ENCODE data around the gene ADRA1B.
"Not testable (repeated sequence)": the region's sequence is repeated elsewhere in the genome, so short reads cannot be mapped to it uniquely, and the experiment has no call there.

Gene ADRA1B

DNA sequence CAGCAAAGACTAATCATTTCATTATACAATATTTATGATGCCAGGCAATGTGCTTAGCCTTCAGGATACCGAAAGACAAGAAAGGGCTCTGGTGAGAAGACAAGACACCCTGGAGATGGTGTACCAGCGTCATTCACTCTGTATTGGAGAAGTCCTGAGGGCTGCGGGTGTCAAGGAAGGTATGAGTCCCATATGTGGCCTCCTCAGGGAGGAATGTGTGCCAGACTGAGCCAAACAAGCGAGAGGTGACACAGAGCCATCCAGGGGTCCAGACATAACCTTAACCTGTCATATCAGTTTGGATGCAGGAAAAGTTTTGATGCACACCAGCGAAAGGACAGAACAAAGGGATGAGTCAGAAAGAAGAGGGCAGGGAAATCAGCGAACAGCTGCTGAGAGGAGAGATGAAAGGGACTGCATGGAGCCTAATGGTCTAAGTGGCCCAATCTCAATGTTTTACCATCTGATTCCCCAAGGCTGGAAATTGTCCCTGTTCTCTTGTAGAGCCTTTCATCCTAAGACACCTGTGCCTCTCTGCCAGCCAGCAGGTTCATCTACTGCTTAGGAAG lies 38.9 kb downstream of the ADRA1B start:
- no peak for TF ChIP-seq GATA1 (IDR thresholded peaks at IDR 0.05; ENCODE audit: low read depth, low read length)
- no peak for TF ChIP-seq POLR2A (IDR thresholded peaks at IDR 0.05; ENCODE audit: low read length)
- no peak for DNase-seq

DNA sequence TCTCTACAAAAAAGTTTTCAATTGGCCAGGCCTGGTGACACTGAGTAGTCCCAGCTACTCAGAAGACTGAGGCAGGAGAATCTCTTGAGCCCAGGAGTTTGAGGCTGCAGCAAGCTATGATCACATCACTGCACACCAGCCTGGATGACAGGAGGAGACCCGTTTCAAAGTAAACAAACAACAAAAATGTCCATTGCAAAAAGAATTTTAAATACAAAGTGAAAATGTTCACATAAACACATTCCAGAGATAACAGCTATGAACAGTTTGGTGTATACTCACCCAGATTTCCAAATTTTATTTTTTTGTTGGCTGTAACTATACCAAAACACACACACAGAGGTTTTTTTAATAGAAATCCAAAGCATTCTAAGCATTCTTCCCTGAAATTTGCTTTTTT lies 39.8 kb downstream of the ADRA1B start:
- TF ChIP-seq POLR2A (IDR thresholded peaks at IDR 0.05; ENCODE audit: low read length) (no peak), GATA1 (IDR thresholded peaks at IDR 0.05; ENCODE audit: low read depth, low read length) (no peak)
- DNase-seq, result no peak

DNA sequence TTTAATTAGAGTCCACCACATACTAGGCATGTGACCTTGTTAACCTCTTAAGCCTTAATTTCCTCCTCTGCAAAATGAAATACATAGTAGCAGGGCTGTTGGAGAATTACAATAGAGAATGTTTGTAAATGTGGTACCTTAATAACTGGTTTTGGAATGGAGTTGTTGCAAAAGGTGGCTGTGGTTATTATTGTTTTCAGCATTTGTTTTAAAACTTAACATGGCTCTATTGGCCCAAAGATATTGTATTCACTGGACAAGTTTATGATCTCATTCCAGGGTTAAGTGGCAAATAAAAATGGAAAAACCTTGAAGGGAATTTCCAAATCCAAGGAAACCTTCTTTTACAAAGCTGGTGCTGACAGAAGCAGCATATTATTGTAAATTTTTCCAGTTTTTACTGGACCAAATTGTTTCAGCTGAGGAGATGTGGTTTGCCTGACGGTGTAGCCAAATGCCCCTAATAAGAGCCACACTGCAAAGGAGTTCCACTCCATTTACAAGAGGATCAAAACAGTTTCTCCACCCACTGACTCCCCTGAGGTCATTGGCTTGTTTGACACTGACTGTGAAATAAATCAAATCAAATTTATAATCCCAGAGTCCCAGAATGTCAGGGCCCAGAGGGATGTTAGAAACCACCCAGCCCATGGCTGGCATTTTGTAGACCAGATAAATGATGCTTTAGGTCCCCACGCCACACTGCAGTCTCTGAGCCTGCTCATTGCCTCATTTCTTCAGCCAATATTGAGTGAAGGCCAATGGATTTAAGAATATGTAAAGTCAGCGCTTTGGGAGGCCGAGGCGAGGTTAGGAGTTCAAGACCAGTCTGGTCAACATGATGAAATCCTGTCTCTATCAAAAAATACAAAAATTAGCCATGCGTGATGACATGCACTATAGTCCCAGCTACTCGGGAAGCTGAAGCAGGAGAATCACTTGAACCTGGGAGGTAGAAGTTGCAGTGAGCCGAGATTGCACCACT lies 45.2 kb downstream of the ADRA1B start:
- no peak for DNase-seq
- TF ChIP-seq GATA1 (IDR thresholded peaks at IDR 0.05; ENCODE audit: low read depth, low read length), result no peak
- no peak for TF ChIP-seq POLR2A (IDR thresholded peaks at IDR 0.05; ENCODE audit: low read length)

DNA sequence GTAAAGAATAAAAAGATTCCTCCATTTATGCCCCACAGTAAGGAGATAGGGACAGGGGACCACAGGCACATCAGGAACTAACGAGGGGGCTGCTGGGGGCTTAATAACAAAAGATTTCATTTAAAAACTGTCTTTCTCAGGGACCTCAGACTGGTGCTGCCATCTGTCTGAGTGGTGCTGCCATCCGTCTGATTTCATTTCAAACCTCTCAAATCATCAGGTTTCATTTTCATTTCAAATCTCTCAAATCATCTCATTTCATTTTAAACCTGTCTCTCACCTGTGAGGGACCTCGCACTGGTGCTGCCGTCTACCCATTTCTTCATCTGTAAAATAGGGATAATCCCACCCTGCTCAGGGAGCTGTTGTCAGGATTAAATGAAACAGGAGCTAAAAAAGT lies 45.9 kb downstream of the ADRA1B start:
- TF ChIP-seq GATA1 (IDR thresholded peaks at IDR 0.05; ENCODE audit: low read depth, low read length), result no peak
- no peak for TF ChIP-seq POLR2A (IDR thresholded peaks at IDR 0.05; ENCODE audit: low read length)
- DNase-seq, result no peak

DNA sequence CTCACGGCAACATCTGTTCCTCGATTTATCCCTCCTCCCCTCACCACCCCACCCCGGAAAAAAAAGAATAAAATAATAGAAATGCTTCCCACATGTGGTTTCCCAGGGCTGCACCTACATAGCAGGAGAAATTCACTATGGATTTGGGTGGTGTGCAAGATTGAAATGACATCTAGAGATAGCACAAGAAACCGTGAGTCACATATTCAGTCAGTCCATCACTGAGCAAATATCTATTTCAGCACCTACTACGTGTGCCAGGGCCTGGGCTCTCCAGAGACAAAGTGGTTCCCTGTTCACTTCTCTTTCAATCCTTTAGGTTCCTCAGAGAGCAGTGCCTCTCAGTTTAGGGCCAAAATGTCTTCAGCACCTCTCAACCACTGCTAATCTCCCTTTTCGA lies 47.7 kb downstream of the ADRA1B start:
- TF ChIP-seq POLR2A (IDR thresholded peaks at IDR 0.05; ENCODE audit: low read length) (no peak), GATA1 (IDR thresholded peaks at IDR 0.05; ENCODE audit: low read depth, low read length) (no peak)
- no peak for DNase-seq

DNA sequence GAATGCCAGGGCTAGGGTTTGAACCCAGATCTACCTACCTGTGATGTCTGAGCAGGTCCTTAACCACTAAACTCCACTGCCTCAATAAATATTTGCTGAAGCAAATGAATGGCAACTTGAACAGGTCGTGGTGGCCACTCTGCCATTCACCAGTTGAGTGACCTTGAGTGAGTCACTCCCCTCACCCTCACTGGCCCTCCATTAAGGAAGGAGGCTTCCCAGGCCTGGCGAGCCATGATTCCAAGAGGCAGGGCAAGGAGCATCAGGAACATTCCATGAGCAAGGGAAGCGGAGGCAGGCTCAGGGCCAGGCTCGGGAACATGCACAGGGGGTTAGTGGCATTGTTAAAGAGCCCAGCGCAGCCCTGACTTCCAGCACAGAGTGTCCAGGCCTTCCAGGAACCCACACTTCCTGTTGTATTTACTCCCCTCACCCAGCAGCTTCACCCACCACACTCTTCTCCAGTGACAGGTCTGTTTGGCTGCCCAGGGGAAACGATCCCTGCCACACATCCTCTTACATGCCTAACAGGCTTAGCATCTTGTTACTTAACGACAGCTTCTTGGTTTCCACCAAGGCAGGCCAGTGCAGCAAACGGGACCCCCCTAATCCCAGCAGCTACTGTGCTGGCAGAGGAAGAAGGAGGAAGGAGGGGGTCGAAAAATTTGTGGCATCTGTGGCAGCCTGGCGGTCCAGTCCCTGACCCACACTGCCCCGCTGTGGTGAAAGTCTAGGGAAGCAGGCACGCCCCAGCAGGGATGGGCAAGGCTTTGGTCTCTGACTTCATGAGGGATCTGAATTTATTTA lies 49.0 kb downstream of the ADRA1B start:
- no peak for TF ChIP-seq POLR2A (IDR thresholded peaks at IDR 0.05; ENCODE audit: low read length)
- no peak for TF ChIP-seq GATA1 (IDR thresholded peaks at IDR 0.05; ENCODE audit: low read depth, low read length)
- DNase-seq, result peak; percentile 24 to 40

DNA sequence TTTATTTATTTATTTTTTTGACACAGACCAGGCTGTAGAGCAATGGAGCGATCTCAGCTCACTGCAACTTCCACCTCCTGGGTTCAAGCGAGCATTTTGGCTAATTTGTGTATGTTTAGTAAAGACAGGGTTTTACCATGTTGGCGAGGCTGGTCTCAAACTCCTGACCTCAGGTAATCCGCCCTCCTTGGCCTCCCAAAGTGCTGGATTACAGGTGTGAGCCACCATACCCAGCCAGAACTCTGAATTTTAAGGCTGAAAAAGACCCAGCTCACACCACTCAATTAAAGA lies 49.5 kb downstream of the ADRA1B start:
- DNase-seq, result not testable (repeated sequence)

DNA sequence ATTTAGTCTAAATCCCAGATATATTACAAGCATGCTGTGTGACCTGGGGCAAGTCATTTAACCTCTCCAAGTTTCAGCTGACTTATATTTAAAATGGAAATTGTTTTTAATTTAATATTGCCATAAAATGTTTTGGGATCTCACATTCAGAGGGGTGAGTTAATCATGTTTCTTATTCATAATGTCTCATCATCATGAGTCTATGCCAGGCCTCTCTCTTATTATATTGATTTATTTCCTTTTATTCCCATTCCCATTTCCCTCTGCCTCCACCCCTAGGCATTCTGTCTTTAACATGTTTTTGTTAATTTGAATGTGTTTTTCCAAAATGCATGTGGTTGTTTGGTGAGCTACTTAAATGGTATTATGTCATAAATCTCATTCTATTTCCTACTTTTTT lies 53.7 kb downstream of the ADRA1B start:
- no peak for DNase-seq
- no peak for TF ChIP-seq GATA1 (IDR thresholded peaks at IDR 0.05; ENCODE audit: low read depth, low read length)
- no peak for TF ChIP-seq POLR2A (IDR thresholded peaks at IDR 0.05; ENCODE audit: low read length)

DNA sequence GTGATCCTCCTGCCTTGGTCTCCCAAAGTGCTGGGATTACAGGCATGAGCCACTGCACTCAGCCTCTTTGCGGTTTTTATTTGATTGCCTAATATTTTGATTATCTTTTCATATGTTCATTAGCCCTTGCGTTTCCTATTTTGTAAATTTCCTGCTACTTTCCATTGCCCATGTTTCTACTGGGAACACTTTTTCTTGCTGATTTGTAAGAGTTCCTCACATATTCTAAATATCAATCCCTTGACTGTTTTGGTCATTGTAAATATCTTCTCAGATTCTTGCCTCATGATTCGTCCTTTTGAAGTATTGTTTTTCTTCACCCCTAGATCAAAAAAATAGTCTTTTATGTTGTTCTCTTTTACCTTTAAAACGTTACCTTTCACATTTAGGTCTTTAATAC lies 54.8 kb downstream of the ADRA1B start:
- DNase-seq, result no peak
- TF ChIP-seq GATA1 (IDR thresholded peaks at IDR 0.05; ENCODE audit: low read depth, low read length), result no peak
- TF ChIP-seq POLR2A (IDR thresholded peaks at IDR 0.05; ENCODE audit: low read length), result no peak

DNA sequence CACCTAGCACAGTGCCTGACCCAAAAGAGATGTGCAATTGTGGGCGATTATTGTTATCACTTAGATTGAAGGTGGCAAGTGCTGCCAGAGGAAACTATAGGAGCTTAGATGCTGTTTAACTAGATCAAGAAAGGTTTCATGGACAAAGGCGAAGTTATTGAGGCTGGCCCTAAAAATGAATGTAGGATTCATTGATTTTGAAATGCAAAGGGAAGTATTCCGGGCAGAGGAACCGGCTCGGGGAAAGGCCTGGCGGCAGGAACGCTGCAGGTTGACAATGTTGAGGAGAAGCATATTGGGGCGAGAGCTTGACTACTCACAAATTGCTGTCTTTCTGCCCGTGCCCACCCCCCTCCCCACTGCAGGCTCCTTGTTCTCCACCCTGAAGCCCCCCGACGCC lies 55.2 kb downstream of the ADRA1B start:
- TF ChIP-seq POLR2A (IDR thresholded peaks at IDR 0.05; ENCODE audit: low read length) (no peak), GATA1 (IDR thresholded peaks at IDR 0.05; ENCODE audit: low read depth, low read length) (no peak)
- no peak for DNase-seq

DNA sequence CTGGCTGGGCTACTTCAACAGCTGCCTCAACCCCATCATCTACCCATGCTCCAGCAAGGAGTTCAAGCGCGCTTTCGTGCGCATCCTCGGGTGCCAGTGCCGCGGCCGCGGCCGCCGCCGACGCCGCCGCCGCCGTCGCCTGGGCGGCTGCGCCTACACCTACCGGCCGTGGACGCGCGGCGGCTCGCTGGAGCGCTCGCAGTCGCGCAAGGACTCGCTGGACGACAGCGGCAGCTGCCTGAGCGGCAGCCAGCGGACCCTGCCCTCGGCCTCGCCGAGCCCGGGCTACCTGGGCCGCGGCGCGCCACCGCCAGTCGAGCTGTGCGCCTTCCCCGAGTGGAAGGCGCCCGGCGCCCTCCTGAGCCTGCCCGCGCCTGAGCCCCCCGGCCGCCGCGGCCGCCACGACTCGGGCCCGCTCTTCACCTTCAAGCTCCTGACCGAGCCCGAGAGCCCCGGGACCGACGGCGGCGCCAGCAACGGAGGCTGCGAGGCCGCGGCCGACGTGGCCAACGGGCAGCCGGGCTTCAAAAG lies 55.7 kb downstream of the ADRA1B start:
- no peak for TF ChIP-seq POLR2A (IDR thresholded peaks at IDR 0.05; ENCODE audit: low read length)
- TF ChIP-seq GATA1 (IDR thresholded peaks at IDR 0.05; ENCODE audit: low read depth, low read length), result no peak
- no peak for DNase-seq

DNA sequence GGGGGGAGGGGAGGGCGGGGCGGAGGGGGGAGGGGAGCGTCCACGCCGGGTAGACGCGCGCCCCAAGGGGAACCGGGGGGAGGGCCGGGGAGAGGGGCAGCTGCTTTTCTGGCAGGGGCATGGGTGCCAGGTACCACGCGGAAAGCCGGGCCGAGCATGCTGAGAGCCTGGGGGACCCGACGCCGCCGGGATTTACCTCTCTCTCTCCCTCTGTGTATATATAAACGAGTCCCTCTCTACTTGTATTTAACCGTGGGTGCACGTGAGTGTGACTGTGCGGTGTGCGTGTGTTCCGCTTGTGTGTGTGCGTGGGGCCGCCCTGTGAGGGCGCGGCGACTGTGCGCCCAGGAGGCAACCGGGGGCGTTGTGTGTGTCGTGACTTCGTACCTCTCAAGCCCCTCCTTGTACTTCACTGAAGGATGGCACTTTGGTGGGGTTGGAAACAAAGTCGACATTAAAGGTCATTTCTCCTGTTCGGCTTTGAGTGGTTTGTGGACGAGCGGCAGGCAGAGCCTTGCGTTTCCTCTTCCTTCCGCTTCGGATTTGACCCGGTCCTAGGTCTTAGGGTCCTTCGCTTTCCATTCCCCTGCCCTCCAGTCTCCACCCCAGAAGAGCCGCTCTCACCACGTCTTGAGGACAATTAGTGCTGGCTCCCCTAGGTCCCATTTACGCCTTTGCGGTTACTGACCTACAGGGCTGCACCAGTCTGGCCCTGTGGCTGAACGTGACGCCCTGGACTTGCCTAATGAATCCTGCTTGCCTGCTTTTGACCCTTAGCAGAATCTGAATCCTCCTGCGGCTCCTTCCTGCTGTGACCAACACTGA lies 56.5 kb downstream of the ADRA1B start:
- no peak for DNase-seq
- TF ChIP-seq POLR2A (IDR thresholded peaks at IDR 0.05; ENCODE audit: low read length), result no peak
- no peak for TF ChIP-seq GATA1 (IDR thresholded peaks at IDR 0.05; ENCODE audit: low read depth, low read length)

DNA sequence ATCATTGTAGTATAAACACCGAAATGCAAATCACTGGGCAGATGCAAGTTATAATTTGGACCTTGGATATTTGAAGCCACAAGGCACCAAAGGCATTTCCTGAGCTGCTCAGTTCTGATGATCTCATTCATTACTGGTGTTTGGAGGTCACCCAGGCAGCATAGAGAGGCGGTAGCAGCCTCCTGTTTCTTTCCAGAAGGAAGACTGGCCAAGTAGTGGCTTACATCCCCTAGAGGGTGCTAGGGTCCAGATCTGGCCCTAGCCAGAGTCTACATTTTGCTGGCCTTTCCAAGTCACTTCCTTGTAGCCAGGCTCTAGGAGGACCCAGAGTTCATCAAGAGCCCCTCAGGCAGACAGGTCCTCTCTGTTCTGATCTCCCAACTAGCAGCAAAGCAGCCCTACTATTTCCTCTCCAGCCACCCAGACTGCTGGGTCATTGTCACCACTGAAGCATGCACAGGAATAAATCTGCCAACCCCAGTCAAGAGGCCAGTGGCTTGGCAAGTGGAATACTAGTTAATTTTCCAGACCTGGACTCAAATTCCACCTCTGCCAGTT lies 59.3 kb downstream of the ADRA1B start:
- TF ChIP-seq POLR2A (IDR thresholded peaks at IDR 0.05; ENCODE audit: low read length) (no peak), GATA1 (IDR thresholded peaks at IDR 0.05; ENCODE audit: low read depth, low read length) (no peak)
- DNase-seq, result no peak
